Fibroblast of mammary gland (primary cell): Measurements from ENCODE around the gene POLD2.

Source experiments
- DNase-seq: peaks from one replicate; pipeline ENCODE4 v3.0.0-alpha.2; 2010; ENCODE audit warnings: low read depth
- H3K4me3 ChIP-seq: 2 replicates; pipeline ENCODE4 v1.5.1; 2011; ENCODE audit warnings: low read depth, mild to moderate bottlenecking, low read length, moderate library complexity; ENCODE audit not compliant: control insufficient read depth
- CTCF ChIP-seq: conservative IDR thresholded peaks from 2 replicates; pipeline ENCODE4 v1.5.1; 2011; ENCODE audit warnings: low read depth, low read length, inconsistent platforms; ENCODE audit not compliant: control insufficient read depth, insufficient read depth

The POLD2 gene

GRCh38 chr7:44117801-44118429 is 5.4 kb downstream of the POLD2 start:
- no peak for TF ChIP-seq CTCF

GRCh38 chr7:44116789-44117666 is 6.3 kb downstream of the POLD2 start:
- TF ChIP-seq CTCF = no peak
- H3K4me3 ChIP-seq = no peak overlapping the region
- DNase-seq = no peak

More at GRCh38 chr7:44117801-44118429, 5.4 kb downstream of the POLD2 start:
- no peak for DNase-seq
- no peak overlapping the region for H3K4me3 ChIP-seq

GRCh38 chr7:44116087-44116788 is 7.1 kb downstream of the POLD2 start:
- no peak overlapping the region for H3K4me3 ChIP-seq
- DNase-seq = no peak
- TF ChIP-seq CTCF = no peak

GRCh38 chr7:44114586-44115310 is 8.6 kb downstream of the POLD2 start:
- no peak for DNase-seq
- no peak overlapping the region for H3K4me3 ChIP-seq
- no peak for TF ChIP-seq CTCF

GRCh38 chr7:44113764-44114354 is 9.5 kb downstream of the POLD2 start:
- no peak for TF ChIP-seq CTCF
- DNase-seq = no peak
- no peak overlapping the region for H3K4me3 ChIP-seq

GRCh38 chr7:44112997-44113763 is 10.2 kb downstream of the POLD2 start:
- no peak for TF ChIP-seq CTCF
- no peak overlapping the region for H3K4me3 ChIP-seq
- DNase-seq = no peak
